Globus pallidus (tissue), 1 donor: Measurements from ENCODE around the gene HPSE2.
"Not testable (repeated sequence)": the region's sequence is repeated elsewhere in the genome, so short reads cannot be mapped to it uniquely, and the experiment has no call there.

Experiments used
- DNase-seq: peaks from one replicate; pipeline ENCODE4 v3.0.0-alpha.2; 2015; ENCODE audit warnings: low spot score

HPSE2 gene

DNA sequence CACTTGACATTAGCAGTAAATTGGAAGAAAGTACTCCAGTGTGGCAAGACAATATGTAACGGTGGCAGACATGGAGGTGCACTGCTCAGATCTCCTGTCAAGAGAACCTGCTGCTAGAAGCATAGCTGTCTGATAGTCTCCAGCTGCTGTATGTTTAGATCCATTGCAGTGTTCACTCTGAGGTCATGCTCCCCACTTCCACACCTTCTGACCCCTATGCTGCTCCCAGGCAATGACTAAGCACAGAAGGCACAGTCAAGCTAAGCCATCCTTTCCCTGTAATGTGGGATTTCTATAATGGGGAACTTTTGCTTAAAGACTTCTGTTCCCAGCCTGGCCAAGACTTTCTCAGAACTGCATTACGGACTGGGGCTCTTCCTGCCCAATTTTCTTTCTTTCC, 315.8 kb downstream of the HPSE2 start:
- no peak for DNase-seq

DNA sequence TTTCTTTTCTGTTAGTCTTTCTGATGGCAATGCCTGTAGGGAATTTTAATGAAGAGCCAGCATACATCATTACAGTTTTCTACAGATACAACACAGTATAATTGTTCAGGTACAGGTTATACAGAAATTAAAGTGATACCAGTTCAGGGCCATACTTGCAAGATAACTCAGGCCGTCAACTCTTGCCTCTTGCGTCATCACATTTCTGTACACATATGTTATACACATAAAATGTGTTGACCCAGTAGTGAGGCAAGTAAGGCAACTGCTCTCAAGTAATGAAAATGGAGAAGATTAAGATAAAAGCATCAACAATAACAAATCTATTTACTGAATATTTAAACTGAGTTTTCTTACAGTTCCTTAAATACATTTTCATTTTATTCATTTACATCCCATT, 317.8 kb downstream of the HPSE2 start:
- no peak for DNase-seq

DNA sequence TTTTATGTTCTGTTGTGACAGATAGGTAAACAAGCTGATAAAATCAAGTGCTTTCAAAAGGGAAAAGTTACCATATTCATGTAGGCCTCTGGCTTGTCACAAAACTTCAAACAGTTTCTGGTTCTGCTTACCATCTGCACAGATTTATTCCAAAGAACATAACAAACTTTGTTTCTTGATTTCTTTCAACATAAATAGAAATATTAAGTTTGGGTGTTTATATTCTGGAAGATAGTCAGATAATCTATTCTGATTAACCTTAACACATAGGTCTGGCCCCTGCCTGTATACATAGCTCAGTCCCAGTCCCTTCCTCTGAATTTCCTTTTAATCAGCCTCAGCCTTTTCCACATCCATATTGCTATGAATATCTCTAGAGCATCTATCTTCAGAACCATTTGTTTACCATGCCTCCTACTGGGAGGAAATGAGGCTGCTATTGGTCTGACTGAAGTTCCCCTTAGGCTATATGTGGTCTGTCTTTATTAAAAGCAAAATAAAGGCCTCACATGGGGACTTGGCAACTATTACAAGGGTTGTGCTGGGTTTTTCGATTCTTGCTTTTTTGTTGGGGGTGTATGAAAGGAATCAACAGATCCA, 319.0 kb downstream of the HPSE2 start:
- DNase-seq = no peak

DNA sequence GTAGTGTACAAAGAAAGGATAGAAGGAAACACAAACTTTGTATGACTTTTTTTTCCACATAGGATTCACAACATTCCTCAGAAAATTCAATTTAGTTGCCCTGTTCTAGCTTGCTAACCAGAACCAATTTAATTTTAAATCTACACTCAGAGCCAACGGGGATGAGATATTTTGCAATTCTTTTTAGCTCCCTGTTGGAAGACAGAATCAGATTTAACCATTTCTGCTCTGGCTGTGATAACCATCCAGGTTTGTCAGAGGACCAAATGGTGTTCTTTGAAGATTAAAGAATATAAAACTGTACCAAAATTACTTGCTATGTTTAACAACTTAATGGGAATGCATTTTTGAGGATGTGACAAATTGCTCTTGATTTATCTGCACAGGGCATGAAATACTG, 319.7 kb downstream of the HPSE2 start:
- DNase-seq = no peak

- DNase-seq = no peak
Measured at GRCh38 chr10:98910546-98910945, 325.1 kb downstream of the HPSE2 start.

DNA sequence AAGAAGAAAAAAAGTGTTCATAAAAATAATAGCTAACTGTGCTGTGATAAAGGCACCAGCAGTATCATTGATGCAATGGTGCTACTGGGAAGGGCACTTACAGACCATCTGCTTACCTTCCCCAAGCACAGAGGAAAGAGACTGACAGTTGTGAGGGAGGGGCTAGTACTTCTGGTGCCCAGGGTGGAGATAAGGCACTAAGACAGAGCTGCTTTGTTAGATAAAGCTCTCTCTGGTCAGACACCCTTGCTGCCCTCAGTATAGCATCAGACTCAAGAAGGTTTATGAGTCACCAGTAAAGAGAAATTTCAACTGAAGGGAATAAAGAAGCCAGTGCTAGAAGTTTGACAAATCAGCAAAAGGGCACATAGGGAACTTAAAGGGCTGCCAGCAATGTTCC, 325.6 kb downstream of the HPSE2 start:
- DNase-seq = no peak

GRCh38 chr10:98908868-98909267, 326.8 kb downstream of the HPSE2 start:
- no peak for DNase-seq

DNA sequence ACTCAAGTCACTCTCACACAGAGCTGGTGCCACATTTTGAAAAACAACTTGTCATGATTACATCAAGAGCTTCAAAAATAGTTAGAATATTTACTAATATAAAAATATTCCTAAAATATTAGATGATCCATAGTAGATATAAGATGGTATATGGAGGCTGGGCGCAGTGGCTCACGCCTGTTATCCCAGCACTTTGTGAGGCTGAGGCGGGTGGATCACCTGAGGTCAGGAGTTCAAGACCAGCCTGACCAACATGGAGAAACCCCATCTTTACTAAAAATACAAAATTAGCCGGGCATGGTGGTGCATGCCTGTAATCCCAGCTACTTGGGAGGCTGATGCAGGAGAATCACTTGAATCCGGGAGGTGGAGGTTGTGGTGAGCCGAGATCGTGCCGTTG, 327.4 kb downstream of the HPSE2 start:
- DNase-seq = not testable (repeated sequence)

- no peak for DNase-seq
Measured at GRCh38 chr10:98901441-98902110, 334.1 kb downstream of the HPSE2 start.

DNA sequence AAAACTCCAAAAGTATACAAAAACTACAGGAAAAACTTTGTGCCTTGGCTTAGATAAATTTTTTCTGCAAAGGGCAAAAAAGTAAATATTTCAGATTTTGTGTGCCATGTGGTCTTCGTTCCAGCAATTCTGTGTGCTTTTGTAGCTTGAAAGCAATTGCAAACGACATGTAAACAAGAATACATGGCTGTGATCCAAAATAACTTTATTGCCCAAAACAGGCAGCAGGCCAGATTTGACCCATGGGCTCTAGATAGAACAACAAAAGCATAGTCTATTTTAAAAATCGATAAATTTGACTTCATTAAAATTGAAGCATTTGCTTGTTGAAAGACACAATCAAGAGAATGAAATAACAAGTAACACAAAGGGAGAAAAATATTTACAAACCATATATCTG, 336.6 kb downstream of the HPSE2 start:
- no peak for DNase-seq

- no peak for DNase-seq
Measured at GRCh38 chr10:98892523-98892922, 343.1 kb downstream of the HPSE2 start.

DNA sequence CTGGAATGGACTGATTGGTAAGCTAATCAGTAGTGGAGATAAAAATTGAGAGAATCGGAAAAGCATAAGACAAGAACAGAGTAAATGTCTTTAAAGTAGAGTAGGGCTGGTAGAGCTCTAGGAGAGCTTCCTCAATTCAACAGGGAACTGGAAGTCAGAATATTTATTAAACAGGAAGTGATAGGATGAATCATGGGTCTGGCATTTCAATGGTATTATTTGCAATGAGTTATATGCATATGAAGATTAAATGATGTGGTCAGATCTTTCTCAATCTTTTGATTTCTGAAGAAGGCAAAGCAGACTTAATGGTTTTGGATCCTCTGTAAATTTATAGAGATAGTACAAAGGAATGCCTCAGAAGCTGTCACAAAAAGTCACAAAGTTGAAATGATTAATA, 349.0 kb downstream of the HPSE2 start:
- peak; percentile 2 for DNase-seq

GRCh38 chr10:98885378-98885777, 350.3 kb downstream of the HPSE2 start:
- DNase-seq = no peak

DNA sequence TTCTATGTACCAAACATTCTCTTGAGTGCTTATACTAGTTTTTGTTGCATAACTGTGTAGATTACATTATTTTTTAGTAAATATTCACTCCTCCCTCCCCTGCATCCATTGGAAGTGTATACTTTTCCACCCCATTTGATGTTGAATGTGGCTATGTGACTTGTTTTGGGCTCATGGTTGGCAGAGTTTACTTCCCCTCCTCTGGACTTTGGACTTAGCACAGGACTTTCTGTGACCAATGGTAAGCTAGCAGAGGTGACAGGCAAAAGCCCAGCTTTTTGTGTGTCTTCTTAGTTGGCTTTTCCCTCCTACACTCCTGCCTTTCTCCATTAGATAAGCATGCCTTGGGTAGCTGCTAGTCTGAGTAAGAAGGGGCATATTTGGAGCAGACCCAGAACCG, 353.9 kb downstream of the HPSE2 start:
- no peak for DNase-seq

DNA sequence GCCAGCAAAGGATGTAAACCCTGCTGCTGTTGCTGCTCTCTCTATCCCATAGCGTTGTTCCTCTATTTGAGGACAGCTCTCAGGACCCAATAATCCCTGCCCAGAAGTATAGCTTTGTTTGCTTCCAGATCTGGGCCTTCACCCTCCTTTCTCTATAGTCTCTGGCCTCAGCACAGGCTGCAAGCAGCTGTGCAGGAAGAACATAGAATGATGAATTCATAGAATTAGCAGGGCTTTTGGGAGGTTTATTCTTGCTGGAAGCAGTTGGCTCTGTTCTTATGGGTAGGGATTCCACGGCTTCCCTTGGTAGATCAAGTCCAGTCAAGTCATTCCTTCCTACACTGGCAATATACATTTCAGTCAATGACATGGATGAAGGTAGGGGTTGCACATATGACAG, 354.7 kb downstream of the HPSE2 start:
- DNase-seq = no peak

DNA sequence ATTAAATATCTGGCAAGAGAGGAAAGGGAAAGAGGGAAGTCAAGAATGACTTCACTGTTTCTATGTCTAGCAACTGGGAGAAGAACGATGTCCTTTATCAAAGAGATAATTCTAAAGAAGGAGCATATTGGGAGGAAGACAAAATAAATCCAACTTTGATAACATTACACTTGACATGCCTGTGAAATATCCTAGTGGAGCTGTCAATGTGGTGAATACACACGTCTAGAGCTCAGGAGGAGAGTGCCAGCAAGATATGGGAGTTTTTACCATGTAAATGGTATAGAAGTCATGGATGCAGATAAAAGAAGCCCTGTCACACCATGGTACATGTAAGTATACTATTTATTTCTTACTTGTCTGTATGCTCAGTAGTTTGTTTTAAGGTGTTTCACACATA, 356.7 kb downstream of the HPSE2 start:
- DNase-seq = no peak

GRCh38 chr10:98878418-98878817, 357.2 kb downstream of the HPSE2 start:
- no peak for DNase-seq

GRCh38 chr10:98861962-98862361, 373.7 kb downstream of the HPSE2 start:
- no peak for DNase-seq

DNA sequence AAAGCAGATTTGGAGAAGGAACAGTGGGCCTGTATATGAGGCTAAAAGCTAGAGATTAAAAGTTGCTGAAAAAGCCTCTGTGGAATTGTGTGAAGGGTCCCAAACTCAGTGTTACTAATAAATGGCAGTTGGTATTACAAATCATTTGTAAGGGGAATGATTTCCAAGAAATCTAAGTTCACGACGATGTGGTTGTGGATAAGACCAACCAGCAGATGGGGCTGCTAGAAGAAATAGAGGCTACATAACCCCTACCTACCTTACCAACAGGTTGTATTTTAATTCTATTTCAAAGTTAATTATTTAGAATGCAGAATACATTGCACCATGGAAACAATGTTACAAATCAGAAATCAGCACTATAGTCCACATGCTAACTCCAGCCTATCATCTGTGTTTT, 377.1 kb downstream of the HPSE2 start:
- DNase-seq = no peak

- DNase-seq = no peak
Measured at GRCh38 chr10:98855403-98856189, 380.1 kb downstream of the HPSE2 start.

DNA sequence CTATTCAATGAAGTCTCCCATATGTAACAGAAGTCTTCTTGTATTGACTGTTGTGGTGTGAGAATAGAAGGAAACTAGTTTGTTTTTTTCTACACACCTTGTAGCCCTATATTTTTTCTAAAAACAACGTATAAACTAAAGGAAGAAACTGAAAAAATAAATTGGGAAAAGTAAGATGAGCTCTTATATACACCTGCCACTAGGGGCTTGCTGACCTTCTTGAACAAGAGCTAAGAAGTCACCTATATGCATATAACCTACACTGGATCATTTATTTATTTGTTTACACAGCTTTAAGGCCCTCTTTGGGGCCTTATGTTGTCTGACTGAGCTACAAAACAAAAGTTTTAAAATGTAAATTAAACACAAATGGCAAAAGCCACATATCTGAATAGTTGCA, 383.0 kb downstream of the HPSE2 start:
- DNase-seq = no peak

GRCh38 chr10:98848361-98848760, 387.3 kb downstream of the HPSE2 start:
- no peak for DNase-seq

DNA sequence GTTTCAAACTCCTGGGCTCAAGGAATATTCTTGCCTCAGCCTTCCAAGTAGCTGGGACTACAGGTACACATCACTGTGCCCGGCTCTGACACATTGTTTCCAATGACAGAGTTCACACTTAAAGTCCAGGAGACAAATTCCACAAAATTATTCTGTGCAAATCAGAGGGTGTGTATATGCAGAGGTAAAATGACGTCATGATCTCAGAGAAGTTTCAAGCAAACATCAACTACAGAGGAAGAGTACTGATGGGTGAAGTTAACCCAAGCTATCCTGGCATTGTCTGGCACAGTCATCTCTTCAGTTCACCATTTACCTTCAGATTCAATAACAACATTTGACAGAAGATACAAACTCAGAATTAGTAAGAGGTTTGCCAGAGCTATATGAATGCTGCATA, 388.9 kb downstream of the HPSE2 start:
- no peak for DNase-seq
